NCI-H128 (cell line): ENCODE measurements around the gene CDH13.
A peak's percentile ranks its signal among the peaks of the same experiment; 100 is the strongest.

Source experiments
- DNase-seq: peaks from one replicate; lab custom pipeline; 2025; ENCODE audit not compliant: unreplicated experiment; lab: John Stamatoyannopoulos, UW

The CDH13 gene

DNA sequence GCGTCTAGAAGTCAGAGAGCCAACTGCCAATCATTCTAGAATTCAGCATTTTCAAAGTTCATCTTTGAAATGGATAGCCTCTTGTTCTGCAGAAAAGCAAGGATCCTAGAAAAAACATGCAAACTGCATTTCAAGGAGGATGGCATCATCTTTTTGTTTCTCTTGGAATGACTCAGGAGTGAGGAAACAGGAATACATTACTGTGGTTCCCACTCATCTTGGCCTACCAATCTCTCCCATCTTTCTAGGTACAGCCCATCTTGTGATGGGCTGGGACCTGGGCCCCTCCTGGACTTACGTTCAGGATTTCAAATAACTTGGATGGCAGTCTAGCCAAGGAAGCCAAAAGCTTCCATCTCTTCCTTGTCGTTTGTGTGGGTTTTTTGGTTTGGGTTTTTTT lies 363.4 kb downstream of the CDH13 start:
- DNase-seq: no peak

DNA sequence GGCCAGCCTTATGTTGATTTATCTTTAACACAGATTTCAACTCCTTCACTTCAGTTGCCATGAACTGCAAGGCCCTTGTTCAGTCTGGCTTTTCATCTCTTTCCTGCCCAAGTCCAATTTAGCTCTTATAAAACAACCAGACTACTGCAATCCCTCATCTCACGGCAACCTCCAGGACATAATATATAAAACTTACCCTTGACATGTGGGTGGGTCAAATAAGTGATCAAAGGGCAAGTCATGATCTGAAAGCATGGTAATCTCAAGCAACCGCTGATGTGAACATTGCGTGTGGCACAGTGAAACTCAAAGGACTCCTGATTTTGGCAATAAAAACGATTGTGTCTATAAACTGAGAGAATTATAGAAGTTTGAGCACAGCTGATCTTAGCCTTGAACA lies 364.6 kb downstream of the CDH13 start:
- no peak for DNase-seq

DNA sequence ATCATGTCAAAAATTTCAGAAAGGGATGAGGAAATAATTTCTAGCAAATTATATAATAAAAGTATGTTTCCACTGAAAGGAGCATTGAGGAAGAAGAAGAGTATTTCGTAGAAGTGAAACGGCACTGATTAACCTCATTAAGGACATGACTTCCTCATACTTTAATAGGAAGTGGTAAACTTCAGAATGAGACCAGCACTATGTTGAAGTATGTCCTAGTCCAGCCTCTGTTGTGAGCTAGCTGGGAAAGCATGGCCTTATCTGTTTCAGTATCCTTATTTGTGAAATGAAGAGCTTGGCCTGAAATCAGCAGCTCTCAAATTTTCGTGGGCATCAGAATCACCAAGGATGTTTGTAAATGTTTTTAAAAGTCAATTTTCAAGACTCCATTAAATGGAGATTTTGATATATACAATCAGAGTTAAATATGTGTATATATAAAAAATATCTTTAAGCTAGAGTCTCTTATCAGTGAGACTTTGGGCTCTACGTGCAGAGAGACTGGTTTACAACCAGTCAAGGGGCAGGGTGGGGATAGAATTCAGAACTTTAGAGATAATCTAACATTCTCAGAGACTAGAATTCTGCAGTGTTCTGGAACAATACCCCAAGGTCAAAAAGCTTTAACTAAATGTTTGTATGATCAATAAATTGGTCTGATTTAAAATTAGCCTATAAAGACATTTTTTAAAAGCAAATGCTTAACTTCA lies 365.4 kb downstream of the CDH13 start:
- no peak for DNase-seq

DNA sequence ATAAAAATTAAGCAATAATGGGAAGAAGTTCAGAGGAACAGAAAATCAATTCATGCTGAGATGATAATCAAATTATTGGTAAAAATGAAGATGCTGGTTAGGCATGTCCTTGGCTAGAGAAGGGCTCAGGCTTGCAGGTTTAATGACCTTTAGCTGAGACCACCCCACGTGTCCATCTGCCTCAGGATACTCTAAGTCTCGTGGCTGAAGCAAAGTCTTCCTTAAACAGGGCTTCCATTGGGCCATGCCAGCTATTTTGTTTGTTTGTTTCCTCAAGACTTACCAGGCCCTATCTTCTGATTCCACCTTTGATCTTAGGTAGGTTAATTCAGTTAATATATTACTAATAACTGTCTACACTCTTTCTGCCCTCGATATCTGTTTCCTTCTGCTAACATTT lies 366.0 kb downstream of the CDH13 start:
- no peak for DNase-seq

DNA sequence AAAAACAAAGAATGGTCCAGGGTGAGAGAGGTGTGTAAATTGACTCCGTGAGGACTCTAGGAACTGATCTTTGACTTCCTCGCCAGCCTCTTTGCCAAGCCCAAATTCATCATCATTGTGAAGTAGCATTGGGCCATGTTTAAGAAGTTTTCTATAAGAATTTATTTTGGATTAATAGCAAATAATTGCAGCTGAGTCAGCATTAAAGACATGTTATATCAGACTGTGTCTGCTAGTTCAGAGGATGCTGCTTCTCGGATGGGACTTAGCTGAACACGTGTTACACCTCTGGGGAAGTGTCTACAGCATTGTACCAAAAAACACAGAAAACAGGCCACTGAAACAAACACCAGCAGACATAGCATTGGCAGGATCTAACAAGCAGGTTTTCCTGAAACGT lies 366.6 kb downstream of the CDH13 start:
- DNase-seq: no peak

DNA sequence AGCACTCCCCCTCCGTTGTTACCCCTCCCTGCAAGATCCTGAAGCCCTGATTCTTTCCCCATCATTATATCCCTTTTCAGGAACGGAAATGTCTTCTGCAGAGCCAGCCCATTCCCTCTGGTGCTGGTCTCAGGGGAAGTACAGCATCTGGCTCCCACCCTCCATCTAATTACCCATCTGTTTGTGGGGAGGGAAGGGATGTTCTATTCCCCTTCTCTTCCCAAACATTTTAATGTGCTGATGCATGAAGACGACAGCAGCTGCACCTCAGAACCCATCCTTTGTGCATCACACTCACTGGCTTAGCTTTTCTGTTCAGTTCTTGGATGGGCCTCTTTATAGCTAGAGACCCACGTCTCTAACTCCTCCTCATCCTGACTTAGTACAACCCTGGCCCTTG lies 367.2 kb downstream of the CDH13 start:
- no peak for DNase-seq

DNA sequence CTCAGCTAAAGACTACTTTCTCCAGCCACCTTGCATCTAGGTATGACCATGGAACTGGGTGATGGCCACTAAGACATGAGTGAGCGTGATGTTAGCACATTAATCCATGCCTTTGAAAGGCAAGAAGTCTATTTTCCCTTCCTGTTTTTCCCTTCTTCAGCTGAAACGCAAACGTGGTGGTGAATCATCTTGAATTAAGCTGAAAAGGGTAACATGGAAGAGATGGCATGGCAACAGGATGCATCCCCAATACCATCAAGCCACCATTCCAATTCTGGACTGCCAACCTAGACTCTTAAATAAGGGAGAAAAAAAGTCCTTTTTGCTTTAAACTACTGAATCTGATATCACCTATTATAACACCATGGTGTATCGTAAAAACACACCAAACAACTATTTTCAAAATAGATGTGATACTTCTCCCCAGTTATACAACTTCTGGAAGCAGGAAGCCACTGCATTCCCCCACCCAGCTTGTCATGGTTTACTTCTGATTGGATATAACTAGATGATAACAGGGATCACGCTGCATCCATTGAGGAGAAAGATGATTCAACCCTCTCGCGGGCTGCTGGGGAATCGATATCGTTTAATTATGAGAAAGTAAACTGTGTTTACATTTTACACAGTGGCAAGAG lies 368.6 kb downstream of the CDH13 start:
- no peak for DNase-seq

DNA sequence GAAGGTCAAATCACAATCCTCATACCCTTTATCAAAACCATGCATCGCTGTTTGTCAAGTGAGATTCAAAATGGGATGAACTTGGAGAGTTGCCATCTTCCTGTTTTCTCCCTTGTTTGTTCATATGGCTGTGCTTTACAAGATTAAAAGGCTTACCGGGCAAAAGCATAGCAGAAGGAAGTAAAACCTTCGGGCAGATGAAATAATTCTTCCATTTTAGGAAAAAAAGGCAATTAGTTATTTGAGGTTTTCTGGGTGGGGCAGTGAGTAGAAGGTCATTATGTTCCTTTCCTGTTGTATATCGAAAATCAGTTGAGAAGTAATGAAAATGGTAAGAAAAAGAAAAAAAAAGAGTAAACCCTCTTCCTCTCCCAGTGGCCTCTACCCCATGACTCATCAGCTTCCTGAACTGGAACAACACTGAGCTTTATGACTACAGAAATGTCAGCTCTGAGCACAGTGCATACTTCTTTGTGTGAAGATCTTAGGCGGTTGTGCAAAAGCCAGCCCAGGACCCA lies 369.2 kb downstream of the CDH13 start:
- peak; percentile 12 for DNase-seq

DNA sequence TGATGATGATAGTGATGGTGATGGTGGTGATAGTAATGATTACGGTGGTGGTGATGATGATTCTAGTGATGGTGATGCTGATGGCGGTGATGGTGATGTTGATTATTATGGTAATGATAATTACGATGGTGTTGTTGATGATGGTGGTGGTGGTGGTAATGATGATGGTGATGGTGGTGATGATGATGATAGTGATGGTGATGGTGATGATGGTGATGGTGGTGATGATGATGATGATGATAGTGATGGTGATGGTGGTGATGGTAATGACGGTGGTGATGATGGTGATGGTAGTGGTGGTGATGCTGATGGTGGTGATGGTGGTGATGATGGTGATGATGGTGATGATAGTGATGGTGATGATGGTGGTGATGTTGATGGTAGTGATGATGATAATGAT lies 370.0 kb downstream of the CDH13 start:
- no peak for DNase-seq

DNA sequence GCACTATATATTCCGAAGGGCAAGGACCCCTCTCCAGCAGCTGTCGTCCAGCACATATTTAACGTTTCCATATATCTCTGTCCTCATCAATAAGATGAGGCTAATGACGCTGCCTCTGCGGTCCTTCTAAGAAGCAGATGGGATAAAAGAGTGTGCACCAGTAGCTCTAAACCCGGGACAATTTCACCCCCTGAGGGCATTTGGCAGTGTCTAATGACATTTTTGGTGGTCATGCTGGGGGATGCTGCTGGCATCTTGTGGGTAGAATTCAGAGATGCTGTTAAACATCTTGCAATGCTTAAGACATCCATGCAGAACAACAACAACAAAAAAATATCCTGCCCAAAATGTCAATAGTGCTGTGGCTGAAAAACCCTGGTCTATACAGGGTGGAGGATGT lies 372.9 kb downstream of the CDH13 start:
- DNase-seq: no peak

DNA sequence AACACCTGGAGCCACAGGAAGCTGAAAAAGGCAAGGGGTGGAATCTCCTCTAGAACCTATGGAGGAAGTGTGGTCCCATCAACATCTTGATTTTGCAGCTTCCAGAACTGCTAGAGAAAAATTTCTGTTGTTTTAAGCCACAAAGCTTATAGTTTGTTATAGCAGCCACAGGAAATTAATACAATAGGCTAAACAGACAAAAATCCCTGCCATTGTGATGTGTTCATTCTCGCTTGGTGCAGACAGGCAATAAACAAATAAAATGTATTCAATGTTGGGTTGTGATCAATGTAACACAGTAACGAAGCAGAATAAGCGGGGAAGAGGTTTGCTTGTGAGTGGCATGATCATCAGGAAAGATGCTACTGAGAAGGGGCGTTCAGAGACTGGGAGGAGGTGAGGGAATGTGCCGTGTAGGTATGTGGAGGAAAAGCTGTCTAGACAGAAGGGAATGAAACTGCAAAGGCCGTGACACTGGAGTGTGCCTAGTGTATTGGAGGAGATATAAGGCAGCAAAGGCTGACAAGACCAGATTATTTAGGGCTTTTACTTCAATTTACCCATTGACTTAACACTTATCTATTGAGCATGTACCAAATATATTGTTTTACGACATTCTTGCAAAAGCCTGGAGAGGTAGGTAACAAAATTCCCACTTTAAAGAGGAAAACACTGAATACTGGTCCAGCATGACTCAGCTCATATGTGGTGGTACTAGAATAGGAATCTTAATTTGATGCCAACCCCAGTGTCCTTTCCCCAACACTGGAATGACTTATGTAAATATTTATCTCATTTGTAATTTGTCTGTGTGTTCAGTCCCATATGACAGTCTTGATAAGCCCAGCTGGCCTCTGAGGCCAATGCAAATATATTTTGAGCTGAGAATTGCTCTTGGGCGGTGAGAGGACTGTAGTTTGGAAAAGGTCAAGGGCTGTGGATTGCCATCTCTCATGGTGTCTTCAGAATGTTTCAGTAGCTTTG lies 375.9 kb downstream of the CDH13 start:
- no peak for DNase-seq

DNA sequence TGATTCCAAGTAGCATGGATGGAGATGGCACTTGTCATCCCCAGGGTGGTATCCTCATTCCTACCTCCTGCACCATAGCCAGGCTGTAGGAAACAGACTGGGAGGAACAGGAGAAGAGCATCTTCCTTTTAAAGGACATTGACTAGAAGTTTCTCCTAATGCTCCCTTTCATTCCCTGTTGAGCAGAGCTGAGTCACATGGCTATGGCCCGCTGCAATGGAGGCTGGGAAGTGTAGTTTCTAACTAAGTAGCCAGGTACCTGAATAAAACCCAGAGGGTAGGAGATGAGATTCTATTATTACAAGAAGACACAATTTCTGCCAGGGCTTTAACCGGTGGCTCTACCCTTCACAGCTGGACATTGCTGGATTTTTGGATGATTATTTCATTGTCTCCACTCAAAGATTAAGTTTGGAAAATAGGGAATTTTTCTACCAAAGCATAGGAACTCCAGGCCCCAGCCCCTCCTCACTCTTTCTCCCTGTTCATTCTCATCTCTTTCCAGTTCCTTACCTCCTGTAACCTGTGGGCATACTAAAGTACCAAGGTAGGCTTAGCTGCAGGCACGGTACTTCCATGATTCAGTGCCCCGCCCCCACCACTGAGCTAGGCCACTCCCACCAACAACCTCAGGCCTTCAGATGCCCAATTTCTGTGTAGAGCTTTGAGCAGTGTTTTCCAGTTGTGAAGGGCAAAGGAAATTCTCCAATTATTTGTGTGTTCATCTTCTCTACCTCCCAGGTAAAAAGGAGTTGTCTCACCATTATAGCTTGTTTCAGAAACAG lies 378.3 kb downstream of the CDH13 start:
- DNase-seq: no peak

DNA sequence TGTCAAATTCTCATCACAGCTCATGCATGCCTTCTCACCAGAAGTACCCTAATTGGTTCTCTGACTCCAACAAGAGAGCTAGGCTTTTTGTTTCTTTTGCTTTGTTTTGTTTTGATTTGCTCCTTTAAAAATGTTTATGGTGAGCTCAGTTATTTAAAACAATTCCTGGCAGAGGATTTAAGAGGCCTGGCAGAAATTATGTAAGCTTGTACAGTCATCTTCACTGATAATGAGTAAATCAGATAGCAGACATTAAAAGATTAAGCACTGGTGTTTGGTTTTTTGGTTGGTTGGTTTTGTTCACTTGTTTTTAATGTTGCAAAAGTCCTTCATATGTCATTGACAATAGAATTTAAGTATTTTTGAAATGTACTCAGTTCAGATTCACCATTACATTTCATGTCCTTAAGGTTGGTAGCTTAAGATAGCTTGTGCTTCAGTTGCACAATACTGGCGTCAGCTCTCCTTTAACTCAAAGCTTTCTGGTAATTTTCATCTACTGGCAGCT lies 378.9 kb downstream of the CDH13 start:
- no peak for DNase-seq

DNA sequence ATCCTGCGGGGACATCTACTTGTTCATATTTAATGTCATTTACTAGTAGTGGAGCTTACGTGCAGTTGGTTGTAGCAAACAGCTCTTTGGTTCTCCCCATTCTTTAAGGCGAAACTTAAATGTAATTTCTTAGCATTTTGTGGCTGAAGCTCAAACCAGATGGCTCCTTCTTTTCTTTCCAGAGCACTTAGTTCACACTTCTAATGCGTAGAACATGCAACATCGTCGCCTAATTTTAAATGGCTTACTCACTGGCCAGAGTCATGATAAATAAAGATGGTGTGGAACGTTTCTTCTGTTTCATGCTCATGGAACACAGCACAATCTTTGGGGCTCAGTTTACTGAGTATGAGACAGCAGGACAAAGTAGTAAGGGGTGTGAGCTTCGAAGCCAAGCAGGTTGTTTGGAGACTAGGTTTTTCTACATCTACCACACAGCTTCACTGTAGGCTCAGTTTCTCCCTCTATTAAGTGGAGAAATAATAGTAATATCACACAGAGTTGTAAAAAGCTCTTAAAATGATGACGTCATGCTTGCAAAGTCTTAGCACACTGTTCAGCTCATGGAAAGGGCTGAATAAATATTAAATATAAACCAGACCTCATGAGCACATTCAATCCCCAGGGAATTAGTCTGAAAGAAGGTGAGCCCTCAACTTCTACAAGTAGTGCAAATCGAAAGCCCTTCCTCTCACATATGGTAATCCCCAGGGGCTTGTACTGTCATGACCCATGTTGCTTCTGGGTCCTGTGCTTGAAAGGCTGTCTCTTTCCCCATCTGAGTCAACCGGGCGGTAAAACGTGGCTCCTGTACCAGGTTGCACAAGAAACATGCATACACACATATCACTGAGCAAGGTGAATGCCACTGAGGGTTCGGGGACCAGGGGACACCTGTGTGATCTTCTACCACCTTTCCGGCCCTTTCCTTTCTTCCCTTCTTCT lies 384.3 kb downstream of the CDH13 start:
- DNase-seq: no peak

DNA sequence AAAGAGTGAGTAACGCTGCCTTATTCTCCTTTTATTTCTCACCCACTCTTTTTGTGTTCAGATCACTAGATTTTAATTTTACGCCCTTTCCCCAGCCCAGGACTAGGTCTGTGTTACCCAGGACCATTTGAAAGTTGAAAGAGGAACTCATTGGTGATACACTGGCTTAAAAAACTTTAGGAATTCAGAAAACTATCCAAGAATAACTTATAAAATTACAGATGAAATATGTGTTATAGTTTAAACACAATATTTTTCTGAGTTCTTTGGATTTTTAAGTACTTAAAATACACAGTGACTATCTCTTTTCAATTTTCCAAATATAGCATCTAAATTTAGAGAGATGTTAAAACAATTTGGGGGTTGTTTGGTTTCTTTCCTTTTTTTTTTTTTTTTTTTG lies 385.2 kb downstream of the CDH13 start:
- DNase-seq: no peak

DNA sequence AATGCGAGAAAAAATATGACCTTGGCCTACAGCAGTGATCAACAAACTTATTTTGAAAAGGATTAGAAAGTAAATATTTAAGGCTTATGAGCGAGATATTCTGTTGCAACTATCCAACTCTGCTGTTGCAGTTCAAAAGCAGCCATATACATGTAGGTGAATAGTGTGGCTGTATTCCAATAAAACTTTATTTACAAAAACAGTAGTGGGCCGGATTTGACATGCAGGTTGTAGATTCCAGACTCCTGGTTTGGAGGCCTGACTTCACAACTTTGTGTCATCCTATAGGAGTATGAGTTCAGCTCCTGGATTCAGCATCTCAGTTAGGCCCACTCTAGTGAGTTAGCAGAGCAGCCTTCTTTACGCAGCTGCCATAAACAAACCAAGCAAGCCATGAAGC lies 386.3 kb downstream of the CDH13 start:
- DNase-seq: no peak

DNA sequence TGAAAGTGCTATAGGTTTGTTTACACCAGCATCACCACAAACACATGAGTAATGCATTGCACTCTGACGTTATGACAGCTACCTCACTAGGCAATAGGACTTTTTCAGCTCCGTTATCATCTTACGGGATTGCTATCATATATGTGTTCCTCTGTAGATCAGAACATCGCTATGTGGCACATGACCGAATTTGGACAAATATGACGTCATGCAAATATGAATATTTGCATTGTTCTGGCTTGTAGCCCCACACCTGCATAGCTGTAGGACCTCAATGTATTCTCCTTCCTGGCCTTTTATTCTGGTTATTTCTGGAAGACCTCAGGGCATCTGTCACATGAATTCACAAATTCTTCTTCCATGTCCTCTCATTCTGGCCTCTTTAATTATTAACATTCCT lies 393.2 kb downstream of the CDH13 start:
- no peak for DNase-seq

DNA sequence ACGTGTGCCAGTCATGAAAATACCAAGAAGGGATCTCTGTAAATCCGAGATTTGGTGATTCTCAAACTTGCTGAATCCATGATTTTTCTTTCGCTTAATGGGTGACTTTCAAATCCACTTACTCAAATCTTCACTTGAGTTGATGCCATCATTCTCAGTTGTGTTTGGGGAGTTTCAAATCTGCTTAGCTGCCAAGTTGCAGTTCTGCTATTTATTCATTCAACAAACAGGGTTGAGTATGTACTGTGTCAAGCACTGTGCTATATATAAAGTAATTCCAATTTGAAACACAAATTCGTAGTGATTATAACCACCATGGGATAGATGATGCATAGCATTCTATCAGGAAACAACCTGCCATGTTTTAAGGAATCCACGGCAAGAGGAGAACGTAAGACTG lies 394.3 kb downstream of the CDH13 start:
- DNase-seq: no peak

DNA sequence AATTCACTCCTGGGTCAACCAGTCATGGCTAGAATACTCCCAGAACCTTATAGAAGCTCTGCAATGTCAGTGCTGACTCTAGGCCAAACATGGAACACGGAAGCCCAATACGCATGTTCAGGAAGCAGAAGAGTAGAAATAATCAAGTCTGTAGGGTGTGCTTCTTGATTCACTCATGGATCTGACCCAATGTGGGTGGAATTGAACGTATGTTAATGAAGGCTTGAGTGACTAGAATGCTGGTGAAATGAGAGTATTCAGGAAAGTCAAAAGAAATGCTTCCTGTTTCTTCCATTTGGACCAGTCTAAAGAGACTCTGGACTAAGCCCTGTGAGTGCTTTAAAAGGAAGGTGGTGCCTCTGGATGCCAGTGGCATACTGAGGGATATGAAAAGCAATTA lies 395.0 kb downstream of the CDH13 start:
- DNase-seq: no peak

DNA sequence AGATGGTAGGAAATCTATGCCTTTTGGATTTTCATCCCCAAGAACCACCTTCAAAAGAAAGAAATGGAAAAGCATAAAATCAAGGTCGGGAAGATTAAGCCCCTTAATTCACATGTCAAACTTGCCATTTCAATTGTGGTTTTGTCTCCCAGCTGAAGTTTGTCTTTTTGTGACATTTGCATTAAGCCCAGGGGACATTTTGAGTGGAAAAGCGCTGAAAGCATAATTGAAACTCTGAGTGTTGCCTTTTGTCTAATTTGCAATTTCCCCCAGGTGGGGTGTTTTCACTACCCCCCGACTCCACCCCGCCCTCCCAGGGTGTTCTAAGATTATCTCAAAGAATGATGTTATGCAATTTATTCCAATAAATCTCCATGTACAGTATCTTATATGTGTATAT lies 396.2 kb downstream of the CDH13 start:
- no peak for DNase-seq
